ENCODE measurements around the gene IL11. TPM values are rescaled to one million over a fixed set of nuclear protein-coding genes. Genes with fewer than 3 reads are reported as not detected.
"Not testable (repeated sequence)": the region's sequence is repeated elsewhere in the genome, so short reads cannot be mapped to it uniquely, and the experiment has no call there.

IL11 gene
- total RNA-seq, result not detected

DNA sequence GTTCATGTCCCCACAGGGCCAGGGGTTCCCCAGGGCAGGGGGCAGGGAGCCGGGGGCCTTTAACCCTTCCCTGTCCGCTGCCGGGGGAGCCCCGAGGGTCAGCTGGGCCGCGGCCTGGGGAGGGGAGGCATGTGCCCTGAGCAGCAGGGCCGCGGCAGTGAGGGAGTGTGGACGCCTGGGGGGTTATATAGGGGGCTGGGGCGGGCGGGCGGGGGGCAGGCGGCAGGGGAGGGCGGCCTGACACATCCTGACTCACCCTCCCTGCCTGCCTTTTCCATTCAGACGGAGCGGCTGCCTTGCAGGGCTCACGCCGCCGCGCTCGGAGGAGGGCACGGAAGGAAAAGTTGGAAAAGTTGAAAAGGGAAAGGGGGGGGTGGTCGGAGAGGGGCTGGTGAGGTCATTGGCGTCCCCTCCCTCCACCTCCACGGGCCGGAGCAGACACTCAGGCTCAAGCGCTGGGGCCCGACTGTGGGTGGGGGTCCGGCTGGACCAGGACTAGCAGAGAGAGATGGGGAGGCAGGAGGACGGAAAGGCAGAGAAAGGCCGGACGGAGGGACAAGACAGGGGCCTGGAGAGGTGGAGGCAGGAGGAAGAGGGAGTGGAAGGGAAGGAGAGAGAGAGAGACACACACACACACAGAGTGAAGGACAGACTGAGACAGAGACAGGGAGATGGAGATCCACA, at the start of gene IL11:
IL11 (minus strand) TSS at position 159 of the 684 bp plus-strand sequence; CDS start at position 6, 153 bp downstream.
- DNase-seq, result no peak
- peaks cover 47% of the 10 kb centered on the region for H3K27me3 Mint-ChIP-seq (ENCODE audit: low read depth)
- H3K27ac Mint-ChIP-seq, result no peak within 1 kb of the TSS
- CTCF ChIA-PET, result no interaction called here
- H3K9me3 Mint-ChIP-seq, result no peaks in the 10 kb centered on the region
- peaks cover 19% of the 10 kb centered on the region for H3K4me1 Mint-ChIP-seq (ENCODE audit: low read depth)
- intact Hi-C loops (cut with micrococcal nuclease), result no loop called here
- peak within 1 kb of the TSS; percentile 36 for H3K4me3 Mint-ChIP-seq
- H3K36me3 Mint-ChIP-seq (ENCODE audit: low read depth), result no peaks in the 10 kb centered on the region

DNA sequence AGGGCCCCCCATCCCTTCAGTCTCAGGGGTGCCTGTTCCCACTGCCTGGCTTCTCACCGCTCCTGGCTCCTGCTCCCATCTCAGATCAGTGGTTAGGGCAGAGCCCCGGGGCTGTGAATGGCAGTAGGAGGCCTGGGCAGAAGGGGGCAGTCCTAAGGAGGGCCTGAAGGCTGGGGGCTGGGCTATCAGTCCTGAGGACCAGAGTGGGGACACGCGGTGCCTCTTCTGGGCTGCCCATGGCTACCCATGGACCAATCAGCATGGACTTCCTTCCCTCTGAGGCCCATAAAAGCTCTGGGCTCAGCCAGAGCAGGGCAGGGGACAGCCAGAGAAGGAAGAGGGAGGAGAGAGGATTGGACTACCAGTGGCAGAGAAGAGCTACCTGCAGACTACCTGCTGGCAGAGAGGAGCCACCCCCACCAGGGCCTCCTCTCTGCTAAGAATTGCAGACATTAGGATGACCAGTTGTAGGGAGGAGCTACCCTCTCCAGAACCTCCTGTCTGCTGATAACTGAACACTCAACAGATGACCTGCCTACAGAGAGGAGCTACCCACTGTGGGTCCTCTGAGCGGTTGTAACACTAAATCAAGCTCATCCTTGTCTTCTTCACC, 49.5 kb upstream of the IL11 start:
- Mint-ChIP-seq H3K4me1 (ENCODE audit: low read depth) (peaks cover 13% of the 10 kb centered on the region), H3K27ac (no peak overlapping the region), H3K4me3 (no peak overlapping the region), H3K27me3 (ENCODE audit: low read depth) (no peaks in the 10 kb centered on the region), H3K9me3 (no peaks in the 10 kb centered on the region), H3K36me3 (ENCODE audit: low read depth) (no peaks in the 10 kb centered on the region)
- CTCF ChIA-PET, result interaction anchor here (0.6 to 3.4 kb wide), 7 partner anchors 10 to 279 kb away, joined by 3 to 13 read pairs (median 4); no protein-coding TSS in a partner anchor
- no peak for DNase-seq
- intact Hi-C loops (cut with micrococcal nuclease), result no loop called here

DNA sequence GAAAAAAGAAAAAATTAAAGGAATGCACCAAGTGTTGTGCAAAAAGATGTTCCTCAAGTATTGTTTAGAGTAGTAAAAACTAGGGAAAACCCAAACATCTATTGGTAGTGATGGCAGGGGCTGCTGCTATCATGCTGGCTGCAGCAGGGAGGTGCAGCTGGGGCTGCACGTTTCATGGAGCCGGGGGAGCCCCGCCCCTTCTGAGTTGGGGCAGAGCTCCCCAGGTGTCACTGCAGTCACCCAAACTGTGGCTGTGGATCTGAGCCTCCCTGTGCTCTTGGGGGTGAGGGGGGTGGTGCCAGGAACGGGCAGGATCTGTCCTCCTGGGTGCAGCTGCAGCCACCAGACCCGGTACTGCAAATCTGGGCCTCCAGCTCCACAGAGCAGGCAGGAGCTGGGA, 48.8 kb upstream of the IL11 start:
- no peaks in the 10 kb centered on the region for H3K36me3 Mint-ChIP-seq (ENCODE audit: low read depth)
- no peak for DNase-seq
- peaks cover 13% of the 10 kb centered on the region for H3K4me1 Mint-ChIP-seq (ENCODE audit: low read depth)
- no peak overlapping the region for H3K27ac Mint-ChIP-seq
- no peaks in the 10 kb centered on the region for H3K27me3 Mint-ChIP-seq (ENCODE audit: low read depth)
- no peak overlapping the region for H3K4me3 Mint-ChIP-seq
- intact Hi-C loops (cut with micrococcal nuclease), result no loop called here
- no peaks in the 10 kb centered on the region for H3K9me3 Mint-ChIP-seq
- CTCF ChIA-PET, result interaction anchor here (0.8 to 3.4 kb wide), 7 partner anchors 9 to 279 kb away, joined by 3 to 13 read pairs (median 3); no protein-coding TSS in a partner anchor

DNA sequence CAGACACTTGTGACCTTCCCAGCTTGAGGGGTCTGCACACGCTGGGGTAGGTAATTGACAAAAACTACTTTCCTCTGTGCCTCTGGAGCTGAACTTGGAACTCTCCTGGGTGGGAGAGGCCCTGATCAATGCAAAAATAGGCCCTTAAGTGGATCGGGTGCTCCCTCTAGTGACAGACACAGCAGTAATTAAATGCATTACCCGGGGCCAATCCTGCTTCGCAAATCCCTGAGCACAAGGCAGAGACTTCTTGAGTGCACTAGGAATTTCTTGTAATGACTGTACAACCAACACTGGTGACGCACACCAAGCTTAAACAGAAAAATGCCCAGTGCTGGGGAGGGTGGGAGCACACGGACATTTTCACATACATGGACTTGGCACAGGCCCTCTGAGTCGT, 47.9 kb upstream of the IL11 start:
- Mint-ChIP-seq H3K27me3 (ENCODE audit: low read depth) (no peaks in the 10 kb centered on the region), H3K36me3 (ENCODE audit: low read depth) (no peaks in the 10 kb centered on the region), H3K4me1 (ENCODE audit: low read depth) (peaks cover 13% of the 10 kb centered on the region), H3K4me3 (no peak overlapping the region), H3K9me3 (no peaks in the 10 kb centered on the region), H3K27ac (no peak overlapping the region)
- CTCF ChIA-PET, result interaction anchor here (0.5 to 3.4 kb wide), 10 partner anchors 10 to 1144 kb away, joined by 3 to 13 read pairs (median 4); partner anchors contain the start of gene TMEM238
- intact Hi-C loops (cut with micrococcal nuclease), result loop anchor here (1.0 kb wide), 2 partner anchors 206 to 277 kb away; no protein-coding TSS in a partner anchor
- peak; percentile 73 for DNase-seq

DNA sequence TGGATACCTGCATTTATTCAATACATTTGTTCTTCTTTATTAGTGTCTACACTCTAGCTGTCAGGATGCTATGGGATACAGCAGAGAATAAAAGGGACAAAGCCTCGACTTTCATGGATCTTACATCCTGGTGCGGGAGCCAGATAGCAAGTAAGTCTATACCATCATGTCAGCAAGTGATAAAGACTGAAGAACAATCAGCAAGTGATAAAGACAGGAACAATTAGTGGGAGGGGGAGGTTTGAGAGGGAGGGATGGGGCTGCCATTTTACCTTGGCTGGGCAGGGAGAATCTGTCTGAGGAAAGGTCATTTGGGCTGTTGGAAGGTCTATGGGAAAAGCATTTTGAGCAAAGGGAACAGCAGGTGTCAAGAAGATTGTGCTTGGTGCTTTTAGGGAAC, 39.9 kb upstream of the IL11 start:
- H3K36me3 Mint-ChIP-seq (ENCODE audit: low read depth), result peaks cover 24% of the 10 kb centered on the region
- CTCF ChIA-PET, result interaction anchor here (1.5 kb wide), 1 partner anchor 118 kb away, joined by 4 read pairs; no protein-coding TSS in a partner anchor
- H3K4me3 Mint-ChIP-seq, result no peak overlapping the region
- no peak for DNase-seq
- H3K27ac Mint-ChIP-seq, result no peak overlapping the region
- no peaks in the 10 kb centered on the region for H3K27me3 Mint-ChIP-seq (ENCODE audit: low read depth)
- H3K4me1 Mint-ChIP-seq (ENCODE audit: low read depth), result peaks cover 25% of the 10 kb centered on the region
- intact Hi-C loops (cut with micrococcal nuclease), result no loop called here
- H3K9me3 Mint-ChIP-seq, result peaks cover 4% of the 10 kb centered on the region

DNA sequence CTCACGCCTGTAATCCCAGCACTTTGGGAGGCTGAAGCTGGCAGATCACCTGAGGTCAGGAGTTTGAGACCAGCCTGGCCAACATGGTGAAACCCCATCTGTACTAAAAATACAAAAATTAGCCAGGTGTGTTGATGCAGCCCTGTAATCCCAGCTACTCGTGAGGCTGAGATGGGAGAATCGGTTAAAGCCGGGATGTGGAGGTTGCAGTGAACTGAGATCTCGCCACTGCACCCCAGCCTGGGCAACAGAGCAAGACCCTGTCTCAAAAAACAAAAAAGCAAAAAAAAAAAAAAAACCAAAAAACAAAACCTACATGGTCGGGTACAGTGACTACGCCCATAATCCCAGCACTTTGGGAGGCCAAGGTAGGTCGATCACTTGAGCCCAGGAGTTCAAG, 38.9 kb upstream of the IL11 start:
- intact Hi-C loops (cut with micrococcal nuclease), result loop anchor here (5.0 kb wide), 3 partner anchors 107 to 1272 kb away; partner anchors contain the start of genes BRSK1, CNOT3 and HSPBP1
- H3K4me3 Mint-ChIP-seq, result peak overlapping the region; percentile 1
- not testable (repeated sequence) for H3K9me3 Mint-ChIP-seq; H3K27me3 Mint-ChIP-seq (ENCODE audit: low read depth); DNase-seq
- peak overlapping the region; percentile 96 for H3K27ac Mint-ChIP-seq
- peaks cover 26% of the 10 kb centered on the region for H3K36me3 Mint-ChIP-seq (ENCODE audit: low read depth)
- CTCF ChIA-PET, result interaction anchor here (1.0 to 1.2 kb wide), 4 partner anchors 11 to 117 kb away, joined by 3 to 6 read pairs (median 4); partner anchors contain the start of gene TMEM238
- peaks cover 25% of the 10 kb centered on the region for H3K4me1 Mint-ChIP-seq (ENCODE audit: low read depth)

DNA sequence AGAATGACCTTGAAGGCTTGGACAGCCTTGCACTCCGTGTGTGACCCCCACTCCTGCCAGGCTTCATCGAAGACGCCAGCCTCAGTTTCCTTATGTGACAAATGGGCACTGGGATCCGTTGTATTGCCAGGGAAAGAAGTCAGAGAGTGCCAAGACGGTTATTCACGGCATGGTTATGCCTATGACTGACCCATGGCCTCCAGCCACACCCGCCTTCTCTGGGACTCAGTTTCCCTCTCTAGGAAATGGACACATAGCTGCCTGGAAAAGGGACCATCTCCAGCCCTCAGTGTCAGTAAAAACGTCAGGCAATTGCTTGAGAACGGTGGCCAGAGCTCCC, 38.2 kb upstream of the IL11 start:
- H3K9me3 Mint-ChIP-seq, result peaks cover 4% of the 10 kb centered on the region
- H3K27ac Mint-ChIP-seq, result peak overlapping the region; percentile 96
- no peaks in the 10 kb centered on the region for H3K27me3 Mint-ChIP-seq (ENCODE audit: low read depth)
- H3K4me1 Mint-ChIP-seq (ENCODE audit: low read depth), result peaks cover 25% of the 10 kb centered on the region
- DNase-seq, result no peak
- peaks cover 32% of the 10 kb centered on the region for H3K36me3 Mint-ChIP-seq (ENCODE audit: low read depth)
- CTCF ChIA-PET, result interaction anchor here (1.0 to 1.2 kb wide), 3 partner anchors 24 to 117 kb away, joined by 3 to 6 read pairs (median 5); partner anchors contain the start of gene TMEM238
- intact Hi-C loops (cut with micrococcal nuclease), result loop anchor here (1.0 to 5.0 kb wide), 10 partner anchors 23 to 1271 kb away; partner anchors contain the start of genes BRSK1, CNOT3, HSPBP1 and ISOC2
- H3K4me3 Mint-ChIP-seq, result peak overlapping the region; percentile 93

DNA sequence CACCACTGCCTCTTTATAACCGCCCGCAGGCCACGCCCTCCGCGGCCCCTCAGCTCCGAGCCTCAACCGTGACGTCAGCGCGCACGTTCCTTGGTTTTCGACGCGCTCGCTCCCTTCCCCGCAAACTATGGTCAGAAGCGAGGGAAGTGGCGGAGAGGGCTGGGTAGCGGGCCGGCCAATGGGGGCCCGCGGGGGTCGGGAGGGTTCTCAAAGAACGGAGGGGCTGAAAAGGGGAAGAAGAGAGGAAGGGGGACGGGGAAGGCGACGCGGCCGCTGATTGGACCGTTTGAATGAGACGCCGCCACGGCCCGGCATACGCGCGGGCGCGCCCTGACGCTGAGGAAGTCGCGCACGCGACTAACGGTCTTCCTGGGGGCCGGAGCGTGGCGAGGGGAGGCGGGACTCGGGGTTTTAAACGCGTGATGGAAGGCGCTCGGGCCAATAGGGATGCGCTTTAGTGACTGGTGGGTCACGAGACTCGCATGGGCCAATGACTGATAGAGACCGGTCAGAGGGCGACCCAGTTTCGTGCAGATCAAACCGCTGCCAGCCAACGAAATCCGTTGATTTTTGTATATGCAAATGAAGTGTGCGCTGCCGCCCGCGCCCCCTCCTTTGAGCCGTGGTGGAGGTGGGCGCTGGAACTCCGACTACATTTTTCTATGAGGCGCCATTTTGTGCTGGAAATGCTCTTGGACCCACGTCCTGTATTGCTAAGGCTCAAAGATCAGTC, 37.7 kb upstream of the IL11 start:
- peak; percentile 98 for DNase-seq
- H3K36me3 Mint-ChIP-seq (ENCODE audit: low read depth), result peaks cover 37% of the 10 kb centered on the region
- intact Hi-C loops (cut with micrococcal nuclease), result loop anchor here (1.0 to 5.0 kb wide), 11 partner anchors 23 to 1271 kb away; partner anchors contain the start of genes BRSK1, CNOT3, HSPBP1 and ISOC2
- CTCF ChIA-PET, result interaction anchor here (0.6 to 1.2 kb wide), 3 partner anchors 24 to 116 kb away, joined by 3 to 6 read pairs (median 5); partner anchors contain the start of gene TMEM238
- peak overlapping the region; percentile 93 for H3K4me3 Mint-ChIP-seq
- peaks cover 4% of the 10 kb centered on the region for H3K9me3 Mint-ChIP-seq
- peak overlapping the region; percentile 96 for H3K27ac Mint-ChIP-seq
- H3K27me3 Mint-ChIP-seq (ENCODE audit: low read depth), result no peaks in the 10 kb centered on the region
- peaks cover 27% of the 10 kb centered on the region for H3K4me1 Mint-ChIP-seq (ENCODE audit: low read depth)

DNA sequence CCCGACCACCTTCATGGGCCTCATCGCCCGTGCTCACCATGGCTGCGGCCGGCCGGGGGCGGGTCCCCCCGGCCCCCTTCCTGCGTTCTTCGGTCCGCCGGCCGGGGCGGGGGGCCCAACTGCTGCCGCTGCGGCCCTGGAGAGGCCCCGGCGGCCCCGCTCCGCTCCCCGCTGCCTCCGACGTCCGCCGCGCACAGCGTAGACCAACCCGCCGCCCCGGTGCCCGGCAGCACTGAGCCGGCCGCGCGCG, 37.2 kb upstream of the IL11 start, which contains the start of gene UBE2S:
UBE2S (minus strand) TSS at position 239 of the 250 bp plus-strand sequence; CDS start at position 40, 199 bp downstream.
- intact Hi-C loops (cut with micrococcal nuclease), result loop anchor here (1.0 to 5.0 kb wide), 4 partner anchors 69 to 1270 kb away; partner anchors contain the start of genes BRSK1, CNOT3, HSPBP1 and ZNF628

DNA sequence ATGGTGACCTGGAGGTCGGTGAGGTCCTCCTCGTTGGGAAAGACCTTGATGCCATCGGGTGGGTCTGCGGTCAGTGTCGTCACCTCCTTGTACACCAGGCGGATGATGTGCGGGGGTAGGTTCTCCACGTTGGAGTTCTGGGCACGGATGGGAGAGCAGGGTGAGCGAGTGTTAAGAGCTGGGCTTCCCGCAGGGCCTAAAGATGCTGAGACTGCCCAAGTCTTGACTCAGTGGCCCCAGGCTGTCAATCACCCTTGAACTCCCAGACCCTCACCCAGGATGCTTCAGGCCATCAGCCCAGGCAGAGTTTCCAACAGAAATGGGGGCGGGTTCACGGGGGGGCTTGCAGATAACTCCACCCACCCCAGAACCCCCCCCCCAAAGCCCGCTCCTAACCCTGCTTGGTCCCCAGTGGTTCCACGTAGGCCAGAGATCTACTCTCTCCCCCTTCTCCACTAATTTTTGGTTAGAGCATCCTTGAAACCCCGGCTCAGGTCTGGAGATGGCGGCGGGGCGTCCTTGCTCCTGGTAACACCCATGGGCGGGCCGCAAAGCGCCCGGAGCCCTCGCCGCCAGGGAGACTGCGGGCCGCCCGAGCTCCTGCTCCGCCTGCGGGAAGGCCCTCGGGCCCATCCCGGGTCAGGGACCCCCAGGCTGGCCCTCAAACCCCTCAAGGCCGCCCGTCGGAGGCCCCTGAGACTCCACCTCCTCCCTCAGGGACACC, 36.7 kb upstream of the IL11 start:
- intact Hi-C loops (cut with micrococcal nuclease), result loop anchor here (1.0 to 5.0 kb wide), 4 partner anchors 69 to 1270 kb away; partner anchors contain the start of genes BRSK1, CNOT3, HSPBP1 and ZNF628
- peaks cover 47% of the 10 kb centered on the region for H3K36me3 Mint-ChIP-seq (ENCODE audit: low read depth)
- H3K9me3 Mint-ChIP-seq, result peaks cover 4% of the 10 kb centered on the region
- CTCF ChIA-PET, result interaction anchor here (0.6 kb wide), 1 partner anchor 60 kb away, joined by 3 read pairs; no protein-coding TSS in a partner anchor
- no peaks in the 10 kb centered on the region for H3K27me3 Mint-ChIP-seq (ENCODE audit: low read depth)
- H3K4me3 Mint-ChIP-seq, result peak overlapping the region; percentile 93
- H3K4me1 Mint-ChIP-seq (ENCODE audit: low read depth), result peaks cover 27% of the 10 kb centered on the region
- peak overlapping the region; percentile 75 for H3K27ac Mint-ChIP-seq
- DNase-seq, result peak; percentile 40

More for the DNA sequence above, 37.2 kb upstream of the IL11 start, which contains the start of gene UBE2S:
- H3K27me3 Mint-ChIP-seq (ENCODE audit: low read depth); H3K9me3 Mint-ChIP-seq; DNase-seq: not testable (repeated sequence)
- CTCF ChIA-PET, result interaction anchor here (0.6 kb wide), 1 partner anchor 59 kb away, joined by 3 read pairs; no protein-coding TSS in a partner anchor
- peak within 1 kb of the TSS; percentile 93 for H3K4me3 Mint-ChIP-seq
- peaks cover 27% of the 10 kb centered on the region for H3K4me1 Mint-ChIP-seq (ENCODE audit: low read depth)
- peaks cover 42% of the 10 kb centered on the region for H3K36me3 Mint-ChIP-seq (ENCODE audit: low read depth)
- H3K27ac Mint-ChIP-seq, result peak within 1 kb of the TSS; percentile 96
